GM19467 (cell line): ENCODE results near the gene ADK.
"Not testable (repeated sequence)": the region's sequence is repeated elsewhere in the genome, so short reads cannot be mapped to it uniquely, and the experiment has no call there.

Experiments used
- ATAC-seq: cut with Tn5 transposase; IDR thresholded peaks from one replicate; pipeline ENCODE4 v1.9.1; 2021; ENCODE audit warnings: mild to moderate bottlenecking, moderate library complexity; ENCODE audit not compliant: unreplicated experiment

The ADK gene

DNA sequence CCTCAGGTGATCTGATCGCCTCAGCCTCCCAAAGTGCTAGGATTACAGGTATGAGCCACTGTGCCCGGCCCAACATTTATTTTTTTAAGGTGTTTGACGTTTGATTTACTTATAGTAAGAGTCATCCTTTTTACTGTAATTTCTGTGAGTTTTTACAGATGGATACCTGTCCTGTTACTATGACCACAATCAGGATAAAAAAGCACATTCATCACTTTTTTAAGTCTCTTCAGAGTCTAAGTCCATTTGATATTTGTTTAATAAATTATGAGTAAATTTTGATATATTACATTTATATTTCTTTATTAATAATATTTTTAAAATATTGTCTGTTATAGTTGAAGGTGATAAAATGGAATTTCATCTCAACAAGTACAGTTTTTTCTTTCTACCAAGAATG lies 374.9 kb downstream of the ADK start:
- ATAC-seq, result no peak

DNA sequence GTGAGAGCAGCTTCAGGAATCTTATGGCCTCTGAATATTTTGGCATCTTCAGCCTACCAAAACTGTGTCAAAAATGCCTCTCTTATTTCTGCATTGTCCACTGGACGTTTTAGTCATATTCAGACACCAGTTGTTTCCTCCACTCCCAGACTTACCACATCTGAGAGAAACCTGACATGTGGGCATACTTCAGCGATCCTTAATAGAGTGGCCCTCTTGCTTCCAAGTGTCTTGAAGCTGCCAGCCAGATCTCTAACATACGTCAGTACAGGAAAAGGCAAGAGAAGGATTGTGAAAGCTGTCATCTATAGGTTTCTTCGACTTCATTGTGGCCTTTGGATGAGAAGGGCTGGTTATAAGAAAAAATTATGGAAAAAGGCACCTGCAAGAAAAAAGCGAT lies 376.6 kb downstream of the ADK start:
- not testable (repeated sequence) for ATAC-seq

DNA sequence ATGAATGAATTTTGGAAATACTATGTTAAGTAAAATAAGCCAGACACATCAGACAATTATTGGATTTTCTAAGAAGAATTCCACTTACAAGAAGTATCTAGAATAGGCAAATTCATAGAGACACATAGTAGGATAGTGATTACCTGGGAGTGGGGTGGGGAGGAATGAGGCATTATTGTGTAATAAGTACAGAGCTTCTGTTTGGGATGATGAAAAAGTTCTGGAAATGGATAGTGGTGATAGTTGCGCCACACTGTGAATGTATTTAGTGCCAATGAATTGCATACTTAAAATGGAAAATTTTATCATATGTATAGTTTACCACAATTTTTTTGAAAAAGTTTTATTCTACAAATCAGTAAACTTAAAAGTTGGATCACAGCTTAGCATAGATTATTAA lies 378.2 kb downstream of the ADK start:
- no peak for ATAC-seq

DNA sequence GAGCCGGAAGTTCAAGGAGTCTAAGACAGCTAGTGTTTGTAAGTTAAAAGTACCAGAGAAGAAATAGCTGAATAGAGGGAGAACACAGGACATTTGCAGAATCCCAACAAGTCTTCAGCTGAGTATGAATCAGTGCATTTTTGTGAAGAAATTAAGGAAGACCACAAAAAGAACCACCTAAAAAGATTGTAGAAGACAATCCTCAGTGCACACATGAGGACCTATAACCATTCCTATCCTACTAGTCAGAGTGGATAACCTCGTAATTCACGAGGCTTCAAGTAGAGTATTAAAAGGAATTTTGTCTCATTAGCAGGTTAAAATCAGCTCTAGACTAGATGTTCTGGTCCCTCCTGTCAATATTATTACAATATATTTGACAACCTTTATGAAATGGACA lies 380.0 kb downstream of the ADK start:
- ATAC-seq, result no peak

DNA sequence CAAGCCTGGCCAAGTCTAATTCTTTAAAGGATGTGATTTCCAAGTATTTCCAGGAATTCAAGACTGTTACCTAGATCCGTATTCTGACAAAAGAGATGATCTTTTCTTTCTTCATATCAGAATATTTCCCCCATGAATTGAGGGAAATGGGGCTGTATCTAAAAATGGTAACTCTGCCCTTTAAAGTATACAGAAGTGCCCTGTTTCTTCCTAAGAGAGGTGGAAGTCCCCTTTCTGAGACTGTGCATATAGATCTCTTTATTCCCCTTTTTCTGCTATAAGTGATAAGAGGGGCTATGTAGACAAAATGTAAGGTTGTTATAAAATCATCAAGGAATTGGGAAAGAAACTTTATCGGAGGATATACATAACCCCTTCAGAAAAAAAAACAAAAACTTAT lies 388.3 kb downstream of the ADK start:
- no peak for ATAC-seq

DNA sequence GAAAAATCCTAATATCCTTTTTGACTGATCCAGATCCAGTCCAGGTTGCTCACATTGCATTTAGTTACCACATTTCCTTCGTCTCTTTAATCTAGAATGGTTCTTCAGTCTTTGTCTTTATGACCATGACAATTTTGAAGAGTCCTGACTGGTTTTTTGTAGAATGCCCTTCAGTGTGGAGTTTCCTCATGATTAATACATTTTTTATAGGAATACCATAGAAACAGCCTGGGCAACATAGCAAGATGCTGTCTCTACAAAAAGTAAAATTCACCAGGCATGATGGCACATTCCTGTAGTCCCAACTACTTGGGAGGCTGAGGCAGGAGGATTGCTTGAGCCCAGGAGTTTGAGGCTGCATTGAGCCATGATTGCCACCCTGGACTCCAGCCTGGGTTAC lies 390.4 kb downstream of the ADK start:
- no peak for ATAC-seq

DNA sequence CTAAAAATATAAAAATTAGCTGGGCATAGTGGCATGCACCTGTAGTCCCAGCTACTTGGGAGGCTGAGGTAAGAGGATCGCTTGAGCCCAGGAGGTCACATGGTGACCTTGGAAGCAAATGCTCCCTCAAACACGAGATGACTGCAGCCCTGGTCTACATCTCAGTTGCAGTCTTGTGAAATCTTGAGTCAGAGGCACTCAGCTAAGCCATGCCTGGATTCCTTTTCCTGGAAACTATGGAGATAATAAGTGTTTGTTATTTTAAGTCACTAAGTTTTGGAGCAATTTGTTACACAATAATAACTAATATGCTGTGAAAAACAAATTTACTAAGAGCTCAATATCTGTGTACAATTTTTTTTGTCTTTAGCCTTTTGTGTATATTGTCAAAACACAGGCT lies 391.1 kb downstream of the ADK start:
- no peak for ATAC-seq

DNA sequence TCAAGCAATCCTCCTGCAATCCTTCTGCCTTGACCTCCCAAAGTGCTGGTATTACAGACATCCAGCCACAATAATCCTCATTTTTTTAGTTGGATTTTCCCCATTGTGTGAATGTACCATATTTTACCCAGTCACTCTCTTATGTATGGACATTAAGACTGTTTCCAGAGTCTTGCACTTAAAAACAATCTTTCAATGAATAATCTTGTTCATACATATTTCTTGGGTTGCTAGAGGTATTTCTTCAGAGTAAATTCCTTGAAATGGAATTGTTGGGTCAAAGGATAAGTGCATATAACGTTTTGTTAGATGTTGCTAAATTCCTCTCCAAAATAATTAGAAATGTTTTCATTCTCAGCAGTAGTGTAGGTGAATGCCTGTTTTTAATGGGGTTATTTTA lies 392.3 kb downstream of the ADK start:
- ATAC-seq, result no peak

DNA sequence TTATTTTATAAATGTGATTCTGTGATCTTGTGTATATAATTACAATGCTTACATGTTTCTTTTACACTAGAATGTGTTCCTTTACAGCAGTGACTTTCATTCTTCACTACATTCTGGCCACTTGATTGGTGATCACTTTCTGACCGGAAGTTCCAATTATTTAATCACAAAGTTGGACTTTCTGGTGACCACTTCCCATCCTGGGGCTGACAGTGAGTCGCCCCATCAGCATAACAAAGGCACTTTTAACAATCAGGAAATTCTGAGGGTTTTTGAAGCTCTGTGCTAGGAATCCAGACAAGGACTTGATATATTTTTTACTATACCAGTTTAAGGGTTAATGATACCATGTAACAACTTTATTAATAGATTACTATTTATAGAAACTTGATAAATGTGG lies 393.1 kb downstream of the ADK start:
- no peak for ATAC-seq

DNA sequence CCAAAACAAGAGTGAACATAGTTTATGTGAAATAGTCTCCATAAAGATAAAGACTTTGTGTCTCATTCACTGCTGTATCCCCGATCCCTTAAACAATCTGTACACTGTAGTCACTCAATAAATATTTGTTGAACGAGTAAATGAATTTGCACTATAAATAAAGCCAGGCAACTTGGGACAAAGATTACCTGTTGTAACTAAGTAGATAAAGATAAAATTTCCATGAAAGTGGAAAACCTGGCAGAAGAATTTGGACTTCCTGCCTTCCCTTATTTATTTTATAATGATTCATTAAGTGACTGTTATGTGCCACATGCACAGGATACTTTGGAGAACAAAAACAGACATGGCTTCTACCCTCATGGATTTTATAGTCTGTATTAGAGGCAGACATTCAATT lies 397.7 kb downstream of the ADK start:
- no peak for ATAC-seq

DNA sequence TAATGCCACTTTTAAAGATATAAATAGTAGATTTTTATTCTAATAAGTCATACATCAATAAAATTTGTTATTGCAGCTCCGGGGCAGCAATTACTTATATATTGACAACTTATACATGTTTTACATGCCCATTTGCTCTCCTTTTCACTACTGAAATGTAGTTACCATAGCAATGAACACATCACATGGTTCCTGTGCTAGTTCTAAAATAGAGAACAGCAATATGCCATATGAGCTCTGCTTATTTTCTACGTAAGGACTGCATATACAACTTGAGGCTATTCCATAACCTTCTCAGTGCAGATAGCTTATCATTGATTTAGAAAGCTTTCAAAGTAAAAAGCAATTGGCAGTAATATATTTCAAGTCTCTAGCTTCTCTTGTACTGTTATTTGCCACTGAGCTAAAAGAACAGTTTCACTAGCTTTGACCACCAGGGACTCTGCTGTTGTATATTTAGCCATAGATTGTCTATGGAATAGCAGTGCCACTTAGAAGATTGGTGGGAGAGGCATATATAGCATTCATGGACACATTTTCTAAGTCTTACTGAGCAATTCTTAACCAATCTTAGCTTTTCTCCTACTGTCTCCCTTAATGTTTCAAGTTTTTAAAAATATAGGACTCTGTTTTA lies 405.2 kb downstream of the ADK start:
- ATAC-seq, result no peak

DNA sequence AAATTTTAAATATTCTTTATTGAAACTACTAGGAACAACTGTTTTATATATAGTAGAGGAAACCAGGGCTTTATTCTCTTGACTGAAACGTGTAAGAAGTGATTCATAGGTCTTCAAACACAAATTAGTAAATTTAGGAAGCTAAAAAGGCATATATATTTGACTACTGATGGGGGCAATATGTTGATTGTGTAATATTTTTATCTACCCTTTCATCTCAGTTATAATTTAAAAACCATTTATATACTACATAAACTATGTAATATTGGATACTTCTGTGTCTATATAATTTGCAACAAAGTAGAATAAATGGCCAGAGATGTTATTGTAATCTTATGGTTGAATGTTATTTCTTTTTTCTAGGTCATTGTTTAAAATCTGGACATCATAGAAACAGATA lies 406.1 kb downstream of the ADK start:
- ATAC-seq, result no peak

DNA sequence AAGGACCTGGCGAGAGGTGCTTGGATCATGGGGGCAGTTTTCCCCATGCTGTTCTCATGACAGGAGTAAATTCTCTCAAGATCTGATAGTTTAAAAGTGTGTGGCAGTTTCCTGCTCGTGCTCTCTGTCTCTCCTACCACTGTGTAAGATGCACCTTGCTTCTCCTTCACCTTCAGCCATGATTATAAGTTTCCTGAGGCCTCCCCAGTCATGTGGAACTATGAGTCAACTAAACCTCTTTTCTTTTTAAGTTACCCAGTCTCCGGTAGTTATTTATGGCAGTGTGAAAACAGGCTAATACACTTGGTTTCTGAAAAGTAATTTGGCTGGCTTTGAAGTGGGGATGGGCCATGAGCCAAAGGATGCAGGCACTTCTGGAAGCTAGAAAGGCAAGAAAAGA lies 407.4 kb downstream of the ADK start:
- no peak for ATAC-seq

DNA sequence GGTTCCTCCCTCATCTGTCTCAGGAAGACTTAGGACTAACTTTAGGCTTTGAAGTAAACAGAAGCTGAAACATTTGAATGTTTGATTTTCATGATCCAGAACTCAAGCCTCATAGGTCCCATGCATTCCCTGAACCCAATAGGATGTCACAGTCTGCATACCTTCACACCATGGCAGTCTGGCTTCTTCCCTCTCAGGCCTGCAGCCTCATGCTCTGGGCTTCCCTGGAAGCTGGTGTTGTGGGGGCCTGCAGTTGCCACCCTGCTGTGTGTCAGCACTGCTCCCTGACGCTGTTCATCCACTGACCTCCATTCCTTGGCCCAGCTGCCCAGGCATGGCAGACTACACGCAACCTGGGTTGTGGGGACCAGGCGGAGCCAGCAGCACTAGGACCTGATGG lies 407.9 kb downstream of the ADK start:
- ATAC-seq, result no peak

DNA sequence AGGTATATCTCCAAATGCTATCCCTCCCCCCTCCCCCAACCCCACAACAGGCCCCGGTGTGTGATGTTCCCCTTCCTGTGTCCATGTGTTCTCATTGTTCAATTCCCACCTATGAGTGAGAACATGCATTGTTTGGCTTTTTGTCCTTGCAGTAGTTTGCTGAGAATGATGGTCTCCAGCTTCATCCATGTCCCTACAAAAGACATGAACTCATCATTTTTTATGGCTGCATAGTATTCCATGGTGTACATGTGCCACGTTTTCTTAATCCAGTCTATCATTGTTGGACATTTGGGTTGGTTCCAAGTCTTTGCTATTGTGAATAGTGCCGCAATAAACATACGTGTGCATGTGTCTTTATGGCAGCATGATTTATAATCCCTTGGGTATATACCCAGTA lies 417.9 kb downstream of the ADK start:
- not testable (repeated sequence) for ATAC-seq

DNA sequence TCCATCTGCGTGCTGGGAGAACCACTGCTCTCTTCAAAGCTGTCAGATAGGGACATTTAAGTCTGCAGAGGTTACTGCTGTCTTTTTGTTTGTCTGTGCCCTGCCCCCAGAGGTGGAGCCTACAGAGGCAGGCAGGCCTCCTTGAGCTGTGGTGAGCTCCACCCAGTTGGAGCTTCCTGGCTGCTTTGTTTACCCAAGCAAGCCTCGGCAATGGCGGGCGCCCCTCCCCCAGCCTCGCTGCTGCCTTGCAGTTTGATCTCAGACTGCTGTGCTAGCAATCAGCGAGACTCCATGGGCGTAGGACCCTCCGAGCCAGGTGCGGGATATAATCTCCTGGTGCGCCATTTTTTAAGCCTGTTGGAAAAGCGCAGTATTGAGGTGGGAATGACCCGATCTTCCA lies 422.5 kb downstream of the ADK start:
- not testable (repeated sequence) for ATAC-seq

DNA sequence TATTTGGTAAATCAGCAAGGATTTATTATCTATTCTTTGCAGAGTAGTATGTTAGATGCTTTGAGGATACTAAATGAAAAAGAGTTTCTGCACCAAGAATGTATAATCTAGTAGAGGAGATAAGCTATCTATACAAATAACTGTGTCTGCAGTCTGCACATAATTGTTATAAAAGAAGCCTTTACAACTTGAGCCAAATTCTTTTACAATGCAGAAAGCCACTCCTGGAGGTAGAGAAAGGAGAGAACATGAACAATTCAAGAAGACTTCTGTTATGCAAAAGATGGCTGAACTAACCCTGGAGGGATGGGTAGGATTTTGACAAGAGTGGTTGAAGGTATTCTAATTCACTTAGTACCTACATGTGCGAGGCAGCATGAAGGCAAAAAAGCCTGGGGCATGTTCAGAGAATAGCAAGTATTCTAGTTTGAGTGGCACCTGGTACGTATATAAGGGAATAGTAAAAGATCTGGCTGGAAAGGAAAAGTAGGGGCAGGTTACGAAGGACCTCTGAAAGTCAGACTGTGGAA lies 424.2 kb downstream of the ADK start:
- ATAC-seq, result no peak

DNA sequence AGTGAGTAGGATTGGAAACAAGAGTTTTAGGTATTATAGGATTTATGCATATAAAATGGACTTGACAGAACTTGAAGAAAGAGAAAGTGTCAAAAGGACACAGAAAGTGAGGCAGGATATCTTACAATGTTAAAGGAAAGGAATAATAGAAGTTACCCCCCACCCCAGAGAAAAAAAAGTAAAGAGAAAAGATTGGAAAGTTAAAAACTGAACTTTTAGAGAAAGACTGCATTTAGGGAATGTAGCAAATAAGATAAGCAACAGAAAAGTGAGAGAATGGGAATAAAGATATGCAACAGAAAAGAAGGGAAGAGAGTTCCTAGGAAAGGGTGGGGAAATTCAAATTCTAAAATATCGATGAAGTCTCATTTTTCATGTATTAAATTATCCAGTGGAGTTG lies 424.9 kb downstream of the ADK start:
- ATAC-seq, result no peak

DNA sequence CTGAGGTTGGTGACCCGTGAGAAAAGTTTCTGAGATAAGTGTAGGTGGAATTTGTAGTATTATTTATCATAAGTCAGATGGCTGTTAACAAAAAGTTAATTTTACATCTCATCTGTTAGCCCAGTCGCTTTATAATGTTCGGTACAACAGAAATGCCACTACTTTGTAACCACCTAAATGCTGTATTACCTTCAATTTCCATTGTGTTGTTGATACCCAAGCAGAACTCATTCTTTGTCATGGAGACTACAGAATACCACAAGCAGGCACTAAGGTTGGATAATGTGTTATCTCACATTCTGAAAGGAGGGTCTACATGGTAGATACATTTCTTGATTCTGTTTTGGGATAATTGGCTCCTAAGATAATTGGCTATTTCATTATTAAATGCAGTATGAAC lies 425.6 kb downstream of the ADK start:
- ATAC-seq, result no peak

DNA sequence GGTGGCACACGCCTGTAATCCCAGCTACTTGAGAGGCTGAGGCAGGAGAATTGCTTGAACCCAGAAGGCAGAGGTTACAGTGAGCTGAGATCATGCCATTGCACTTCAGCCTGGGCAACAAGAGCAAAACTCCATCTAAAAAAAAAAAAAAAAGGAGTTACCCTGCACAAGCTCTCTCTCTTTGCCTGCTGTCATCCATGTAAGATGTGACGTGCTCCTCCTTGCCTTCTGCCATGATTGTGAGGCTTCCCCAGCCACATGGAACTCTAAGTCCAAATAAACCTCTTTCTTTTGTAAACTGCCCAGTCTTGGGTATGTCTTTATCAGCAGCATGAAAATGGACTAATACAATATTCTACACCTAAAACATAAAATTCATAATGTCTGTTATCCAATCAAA lies 429.4 kb downstream of the ADK start:
- not testable (repeated sequence) for ATAC-seq

DNA sequence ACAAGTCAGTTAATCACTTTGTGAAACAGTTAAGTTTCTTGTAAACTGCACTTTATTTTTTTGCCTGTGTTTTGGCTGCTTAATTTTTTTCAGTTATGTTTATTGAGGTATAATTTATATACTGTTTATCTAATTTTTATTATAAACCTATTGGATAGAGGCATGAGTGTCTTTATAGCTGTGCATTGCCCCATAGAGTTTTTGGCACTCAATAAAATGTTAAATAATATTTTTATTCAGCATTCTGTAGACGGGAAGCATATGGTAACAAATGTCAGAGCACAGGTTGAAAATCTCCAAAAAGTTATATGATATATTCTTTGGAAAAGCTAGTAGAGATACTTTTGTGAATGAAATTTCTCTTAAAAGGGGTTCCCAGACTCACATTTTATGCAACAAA lies 431.5 kb downstream of the ADK start:
- ATAC-seq, result no peak

DNA sequence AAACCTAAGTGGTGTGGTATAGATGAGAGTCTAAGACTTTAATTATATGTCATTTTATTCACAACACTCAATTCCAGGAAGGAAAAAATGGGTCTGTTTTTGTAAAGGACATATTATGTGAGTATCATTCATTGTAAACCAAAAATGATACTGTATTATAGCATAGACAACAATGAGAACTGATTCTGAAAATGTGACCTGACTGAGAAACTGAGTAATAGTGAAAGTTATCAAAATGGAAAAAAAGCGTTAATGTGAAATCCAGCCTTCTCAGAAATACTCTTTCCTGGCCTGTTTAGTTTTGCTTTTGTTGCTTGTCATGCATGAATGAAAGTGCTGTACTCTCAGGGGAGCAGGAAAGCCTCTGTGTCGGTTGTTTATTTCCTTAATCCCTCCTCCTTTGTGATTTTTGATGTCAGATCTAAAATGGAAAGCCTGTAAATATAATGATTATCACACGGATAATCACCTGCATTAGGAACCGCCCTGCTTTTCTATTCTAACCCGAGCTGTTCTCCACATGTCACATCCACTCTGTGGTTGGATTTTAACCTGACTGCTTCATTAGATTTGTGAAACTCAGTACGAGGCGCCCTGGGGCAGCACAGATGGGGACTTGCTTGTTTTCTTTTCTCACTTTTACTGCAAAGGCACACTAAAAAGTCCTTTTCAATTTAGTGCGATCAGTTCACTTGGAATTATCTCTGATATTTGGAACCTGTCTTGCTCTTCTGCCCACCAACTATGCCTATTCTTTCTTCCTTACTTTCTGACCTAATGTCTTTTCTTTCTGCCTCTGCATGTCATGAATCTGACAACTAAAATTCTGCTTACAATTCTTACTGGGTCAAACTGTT lies 434.4 kb downstream of the ADK start:
- ATAC-seq, result peak; percentile 71
